ENCODE data around the gene IKBKG.
"Not testable (repeated sequence)": the region's sequence is repeated elsewhere in the genome, so short reads cannot be mapped to it uniquely, and the experiment has no call there.

DNA sequence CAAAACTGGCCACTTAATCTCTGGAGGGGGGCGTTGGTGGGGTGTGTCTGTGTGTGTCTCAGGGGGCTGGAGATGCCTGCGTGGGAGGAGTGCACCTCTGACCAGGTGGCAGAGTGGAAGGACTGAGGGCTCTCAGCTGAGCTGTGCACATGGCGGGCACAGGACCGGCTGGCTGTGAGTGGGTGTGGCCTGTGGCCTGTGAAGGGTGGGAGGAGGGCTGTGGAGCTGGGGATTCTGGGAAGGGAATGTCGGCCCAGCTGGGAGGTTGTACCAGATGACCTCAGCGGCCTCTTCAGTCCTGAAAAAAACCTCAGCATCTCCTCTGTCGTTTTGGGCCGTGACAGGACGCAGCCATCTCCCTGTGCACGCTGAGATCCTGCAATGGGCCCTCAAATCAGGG is 14.9 kb downstream of the IKBKG start:
- TF ChIP-seq POLR2A (IDR thresholded peaks at IDR 0.05; ENCODE audit: control extremely low read depth in 1 of 2, low read depth in 2 of 2, low read length in 2 of 2); JUND (IDR thresholded peaks at IDR 0.05; ENCODE audit: low read length); YY1 (IDR thresholded peaks at IDR 0.05; ENCODE audit: low read depth, low read length); HDAC2 (IDR thresholded peaks at IDR 0.05; ENCODE audit: borderline replicate concordance in 1 of 2, low read depth in 2 of 2, low read length in 2 of 2); TBP (IDR thresholded peaks at IDR 0.05; ENCODE audit: low read depth, low read length); EZH2 (IDR thresholded peaks at IDR 0.05; ENCODE audit: low read depth, low read length, severe bottlenecking); BRCA1 (IDR thresholded peaks at IDR 0.05; ENCODE audit: low read depth, low read length); ASH2L (IDR thresholded peaks at IDR 0.05; ENCODE audit: low read length); SP1 (IDR thresholded peaks at IDR 0.05; ENCODE audit: low read depth, low read length); RFX5 (IDR thresholded peaks at IDR 0.05; ENCODE audit: borderline replicate concordance, low read depth, low read length); GABPA (IDR thresholded peaks at IDR 0.05; ENCODE audit: borderline replicate concordance, insufficient read depth, low read length): not testable (repeated sequence)
- TF ChIP-seq, protein P1, sequence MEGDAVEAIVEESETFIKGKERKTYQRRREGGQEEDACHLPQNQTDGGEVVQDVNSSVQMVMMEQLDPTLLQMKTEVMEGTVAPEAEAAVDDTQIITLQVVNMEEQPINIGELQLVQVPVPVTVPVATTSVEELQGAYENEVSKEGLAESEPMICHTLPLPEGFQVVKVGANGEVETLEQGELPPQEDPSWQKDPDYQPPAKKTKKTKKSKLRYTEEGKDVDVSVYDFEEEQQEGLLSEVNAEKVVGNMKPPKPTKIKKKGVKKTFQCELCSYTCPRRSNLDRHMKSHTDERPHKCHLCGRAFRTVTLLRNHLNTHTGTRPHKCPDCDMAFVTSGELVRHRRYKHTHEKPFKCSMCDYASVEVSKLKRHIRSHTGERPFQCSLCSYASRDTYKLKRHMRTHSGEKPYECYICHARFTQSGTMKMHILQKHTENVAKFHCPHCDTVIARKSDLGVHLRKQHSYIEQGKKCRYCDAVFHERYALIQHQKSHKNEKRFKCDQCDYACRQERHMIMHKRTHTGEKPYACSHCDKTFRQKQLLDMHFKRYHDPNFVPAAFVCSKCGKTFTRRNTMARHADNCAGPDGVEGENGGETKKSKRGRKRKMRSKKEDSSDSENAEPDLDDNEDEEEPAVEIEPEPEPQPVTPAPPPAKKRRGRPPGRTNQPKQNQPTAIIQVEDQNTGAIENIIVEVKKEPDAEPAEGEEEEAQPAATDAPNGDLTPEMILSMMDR (IDR thresholded peaks at IDR 0.05; ENCODE audit: control extremely low read depth in 1 of 3, insufficient read depth in 1 of 3, low read depth in 1 of 3, low read length in 3 of 3): not testable (repeated sequence)
- TF ChIP-seq, protein P2, sequence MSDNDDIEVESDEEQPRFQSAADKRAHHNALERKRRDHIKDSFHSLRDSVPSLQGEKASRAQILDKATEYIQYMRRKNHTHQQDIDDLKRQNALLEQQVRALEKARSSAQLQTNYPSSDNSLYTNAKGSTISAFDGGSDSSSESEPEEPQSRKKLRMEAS (IDR thresholded peaks at IDR 0.05): not testable (repeated sequence)

All from H1 (cell line).